ENCODE data around the gene EXOG.

The EXOG gene

GRCh38 chr3:38476157-38476756 is 19.9 kb upstream of the EXOG start:
- Histone ChIP-seq H3K18ac (ENCODE audit: low read length) (no peak overlapping the region), H2AFZ (ENCODE audit: insufficient read depth, low read length, poor library complexity) (no peak overlapping the region), H2BK12ac (ENCODE audit: low read length) (no peak overlapping the region), H3K14ac (ENCODE audit: low read length) (no peak overlapping the region), H4K91ac (ENCODE audit: low read depth, low read length) (no peak overlapping the region), H3K79me2 (ENCODE audit: control insufficient read depth, insufficient read depth, low read length, poor library complexity) (peaks cover 5% of the 10 kb centered on the region), H2BK120ac (ENCODE audit: insufficient read depth, low read length, poor library complexity) (no peak overlapping the region), H2BK5ac (ENCODE audit: low read depth, low read length, poor library complexity) (no peak overlapping the region), H3K9me3 (ENCODE audit: insufficient read depth, low read depth, low read length) (peaks cover 1% of the 10 kb centered on the region), H3K23ac (ENCODE audit: low read length) (no peak overlapping the region), H3K4me3 (ENCODE audit: low read depth, low read length) (no peak overlapping the region), H3K4me1 (ENCODE audit: control insufficient read depth in 1 of 2, insufficient read depth in 2 of 2, low read length in 2 of 2) (peaks cover 13 to 17% of the 10 kb centered on the region in 2 experiments), H4K8ac (ENCODE audit: low read depth, low read length) (no peak overlapping the region), H3K4ac (ENCODE audit: low read depth, low read length) (no peak overlapping the region), H3K27me3 (ENCODE audit: insufficient read depth, low read length) (no peaks in the 10 kb centered on the region), H4K12ac (ENCODE audit: low read depth, low read length) (no peak overlapping the region), H3K36me3 (ENCODE audit: control insufficient read depth in 1 of 2, insufficient read depth in 2 of 2, low read length in 2 of 2) (peaks cover 25 to 28% of the 10 kb centered on the region in 2 experiments), H2AK5ac (ENCODE audit: low read length) (no peak overlapping the region), H3K79me1 (ENCODE audit: low read length) (no peaks in the 10 kb centered on the region), H3K9ac (ENCODE audit: low read length) (no peak overlapping the region), H3K4me2 (ENCODE audit: low read length) (no peak overlapping the region), H3K27ac (ENCODE audit: low read depth, low read length) (no peak overlapping the region)
- no peak for DNase-seq
- WGBS (ENCODE audit: extremely low coverage, insufficient coverage, insufficient read length) = no CpG with 5 or more reads among the region's 5 CpGs

GRCh38 chr3:38477057-38477820 is 18.9 kb upstream of the EXOG start:
- H2BK12ac ChIP-seq (ENCODE audit: low read length) = no peak overlapping the region
- peaks cover 5% of the 10 kb centered on the region for H3K79me2 ChIP-seq (ENCODE audit: control insufficient read depth, insufficient read depth, low read length, poor library complexity)
- H3K79me1 ChIP-seq (ENCODE audit: low read length) = no peaks in the 10 kb centered on the region
- no peak overlapping the region for H3K23ac ChIP-seq (ENCODE audit: low read length)
- H3K4me2 ChIP-seq (ENCODE audit: low read length) = no peak overlapping the region
- H3K27me3 ChIP-seq (ENCODE audit: insufficient read depth, low read length) = no peaks in the 10 kb centered on the region
- H4K12ac ChIP-seq (ENCODE audit: low read depth, low read length) = no peak overlapping the region
- DNase-seq = no peak
- H2BK5ac ChIP-seq (ENCODE audit: low read depth, low read length, poor library complexity) = no peak overlapping the region
- H3K18ac ChIP-seq (ENCODE audit: low read length) = no peak overlapping the region
- H2AK5ac ChIP-seq (ENCODE audit: low read length) = no peak overlapping the region
- no peak overlapping the region for H3K14ac ChIP-seq (ENCODE audit: low read length)
- no CpG with 5 or more reads among the region's 21 CpGs for WGBS (ENCODE audit: extremely low coverage, insufficient coverage, insufficient read length)
- no peak overlapping the region for H4K8ac ChIP-seq (ENCODE audit: low read depth, low read length)
- no peak overlapping the region for H3K9ac ChIP-seq (ENCODE audit: low read length)
- no peak overlapping the region for H3K4ac ChIP-seq (ENCODE audit: low read depth, low read length)
- no peak overlapping the region for H3K27ac ChIP-seq (ENCODE audit: low read depth, low read length)
- H3K9me3 ChIP-seq (ENCODE audit: insufficient read depth, low read depth, low read length) = peaks cover 3% of the 10 kb centered on the region
- H2BK120ac ChIP-seq (ENCODE audit: insufficient read depth, low read length, poor library complexity) = no peak overlapping the region
- no peak overlapping the region for H3K4me3 ChIP-seq (ENCODE audit: low read depth, low read length)
- H3K36me3 ChIP-seq (ENCODE audit: control insufficient read depth in 1 of 2, insufficient read depth in 2 of 2, low read length in 2 of 2) = peaks cover 32 to 34% of the 10 kb centered on the region in 2 experiments
- H2AFZ ChIP-seq (ENCODE audit: insufficient read depth, low read length, poor library complexity) = no peak overlapping the region
- H3K4me1 ChIP-seq (ENCODE audit: control insufficient read depth in 1 of 2, insufficient read depth in 2 of 2, low read length in 2 of 2) = peaks cover 13 to 17% of the 10 kb centered on the region in 2 experiments
- H4K91ac ChIP-seq (ENCODE audit: low read depth, low read length) = no peak overlapping the region

- H3K4me3 ChIP-seq (ENCODE audit: low read depth, low read length) = no peak overlapping the region
- H3K9ac ChIP-seq (ENCODE audit: low read length) = no peak overlapping the region
- H3K27ac ChIP-seq (ENCODE audit: low read depth, low read length) = no peak overlapping the region
- H2AFZ ChIP-seq (ENCODE audit: insufficient read depth, low read length, poor library complexity) = no peak overlapping the region
- no peak overlapping the region for H2BK12ac ChIP-seq (ENCODE audit: low read length)
- H3K18ac ChIP-seq (ENCODE audit: low read length) = no peak overlapping the region
- H2BK120ac ChIP-seq (ENCODE audit: insufficient read depth, low read length, poor library complexity) = no peak overlapping the region
- H2BK5ac ChIP-seq (ENCODE audit: low read depth, low read length, poor library complexity) = no peak overlapping the region
- no peak overlapping the region for H4K12ac ChIP-seq (ENCODE audit: low read depth, low read length)
- no peak for DNase-seq
- H3K4ac ChIP-seq (ENCODE audit: low read depth, low read length) = no peak overlapping the region
- H3K4me1 ChIP-seq (ENCODE audit: control insufficient read depth in 1 of 2, insufficient read depth in 2 of 2, low read length in 2 of 2) = peaks cover 11% of the 10 kb centered on the region in 2 experiments
- H3K79me1 ChIP-seq (ENCODE audit: low read length) = no peaks in the 10 kb centered on the region
- no CpG with 5 or more reads among the region's 15 CpGs for WGBS (ENCODE audit: extremely low coverage, insufficient coverage, insufficient read length)
- H3K4me2 ChIP-seq (ENCODE audit: low read length) = no peak overlapping the region
- peaks cover 5% of the 10 kb centered on the region for H3K79me2 ChIP-seq (ENCODE audit: control insufficient read depth, insufficient read depth, low read length, poor library complexity)
- peaks cover 39 to 41% of the 10 kb centered on the region in 2 experiments for H3K36me3 ChIP-seq (ENCODE audit: control insufficient read depth in 1 of 2, insufficient read depth in 2 of 2, low read length in 2 of 2)
- no peak overlapping the region for H4K8ac ChIP-seq (ENCODE audit: low read depth, low read length)
- no peaks in the 10 kb centered on the region for H3K27me3 ChIP-seq (ENCODE audit: insufficient read depth, low read length)
- no peak overlapping the region for H3K23ac ChIP-seq (ENCODE audit: low read length)
- no peak overlapping the region for H3K14ac ChIP-seq (ENCODE audit: low read length)
- no peak overlapping the region for H4K91ac ChIP-seq (ENCODE audit: low read depth, low read length)
- H3K9me3 ChIP-seq (ENCODE audit: insufficient read depth, low read depth, low read length) = peaks cover 3% of the 10 kb centered on the region
- no peak overlapping the region for H2AK5ac ChIP-seq (ENCODE audit: low read length)
Observed at GRCh38 chr3:38477839-38478450, 18.2 kb upstream of the EXOG start.

- H2BK120ac ChIP-seq (ENCODE audit: insufficient read depth, low read length, poor library complexity) = no peak overlapping the region
- H3K4me2 ChIP-seq (ENCODE audit: low read length) = no peak overlapping the region
- no peak overlapping the region for H3K4me3 ChIP-seq (ENCODE audit: low read depth, low read length)
- no peaks in the 10 kb centered on the region for H3K27me3 ChIP-seq (ENCODE audit: insufficient read depth, low read length)
- H2BK5ac ChIP-seq (ENCODE audit: low read depth, low read length, poor library complexity) = no peak overlapping the region
- no peak overlapping the region for H2AFZ ChIP-seq (ENCODE audit: insufficient read depth, low read length, poor library complexity)
- DNase-seq = no peak
- H3K14ac ChIP-seq (ENCODE audit: low read length) = no peak overlapping the region
- no peak overlapping the region for H4K8ac ChIP-seq (ENCODE audit: low read depth, low read length)
- no peak overlapping the region for H3K27ac ChIP-seq (ENCODE audit: low read depth, low read length)
- no peak overlapping the region for H3K18ac ChIP-seq (ENCODE audit: low read length)
- no CpG with 5 or more reads among the region's 9 CpGs for WGBS (ENCODE audit: extremely low coverage, insufficient coverage, insufficient read length)
- no peak overlapping the region for H4K91ac ChIP-seq (ENCODE audit: low read depth, low read length)
- H3K36me3 ChIP-seq (ENCODE audit: control insufficient read depth in 1 of 2, insufficient read depth in 2 of 2, low read length in 2 of 2) = peaks cover 45 to 47% of the 10 kb centered on the region in 2 experiments
- H3K4ac ChIP-seq (ENCODE audit: low read depth, low read length) = no peak overlapping the region
- H2AK5ac ChIP-seq (ENCODE audit: low read length) = no peak overlapping the region
- no peak overlapping the region for H3K9ac ChIP-seq (ENCODE audit: low read length)
- H3K79me2 ChIP-seq (ENCODE audit: control insufficient read depth, insufficient read depth, low read length, poor library complexity) = peaks cover 5% of the 10 kb centered on the region
- peaks cover 5% of the 10 kb centered on the region in 2 experiments for H3K4me1 ChIP-seq (ENCODE audit: control insufficient read depth in 1 of 2, insufficient read depth in 2 of 2, low read length in 2 of 2)
- no peak overlapping the region for H2BK12ac ChIP-seq (ENCODE audit: low read length)
- H3K23ac ChIP-seq (ENCODE audit: low read length) = no peak overlapping the region
- no peak overlapping the region for H4K12ac ChIP-seq (ENCODE audit: low read depth, low read length)
- peaks cover 3% of the 10 kb centered on the region for H3K9me3 ChIP-seq (ENCODE audit: insufficient read depth, low read depth, low read length)
- no peaks in the 10 kb centered on the region for H3K79me1 ChIP-seq (ENCODE audit: low read length)
Observed at GRCh38 chr3:38478901-38479300, 17.2 kb upstream of the EXOG start.
